ENCODE results near the gene GMDS.

The GMDS gene

GRCh38 chr6:2020909-2021308 lies 224.5 kb downstream of the GMDS start:
- no peak overlapping the region for H3K14ac ChIP-seq (ENCODE audit: low read length in 2 of 2)
- H2AFZ ChIP-seq (ENCODE audit: low read depth, low read length) = no peak overlapping the region
- DNase-seq = no peak
- H4K8ac ChIP-seq (ENCODE audit: low read length) = no peak overlapping the region
- no peaks in the 10 kb centered on the region for H3K9me3 ChIP-seq (ENCODE audit: control insufficient read depth, low read length)
- H3K23ac ChIP-seq (ENCODE audit: low read length in 2 of 2) = no peak overlapping the region
- H2BK12ac ChIP-seq (ENCODE audit: low read length in 2 of 2) = no peak overlapping the region
- no peak overlapping the region for H2BK120ac ChIP-seq (ENCODE audit: low read depth, low read length)
- H3K4me1 ChIP-seq (ENCODE audit: control insufficient read depth, insufficient read depth, low read depth, low read length) = peaks cover 4% of the 10 kb centered on the region
- peaks cover 3% of the 10 kb centered on the region for H3K79me1 ChIP-seq (replicated peaks; ENCODE audit: low read length, poor library complexity, severe bottlenecking)
- H3K27me3 ChIP-seq (ENCODE audit: control insufficient read depth in 1 of 2, insufficient read depth in 1 of 2, low read length in 2 of 2) = no peaks in the 10 kb centered on the region
- H2BK5ac ChIP-seq (ENCODE audit: low read depth, low read length, poor library complexity, severe bottlenecking) = no peak overlapping the region
- H2AK5ac ChIP-seq (ENCODE audit: low read length, severe bottlenecking) = no peak overlapping the region
- no peak overlapping the region for H3K27ac ChIP-seq (ENCODE audit: low read length, poor library complexity, severe bottlenecking)
- no peak overlapping the region for H3K4me2 ChIP-seq (ENCODE audit: low read length, poor library complexity, severe bottlenecking)
- H3K18ac ChIP-seq (ENCODE audit: low read depth in 1 of 2, low read length in 2 of 2) = no peak overlapping the region
- no peaks in the 10 kb centered on the region for H3K36me3 ChIP-seq (ENCODE audit: control insufficient read depth in 1 of 2, insufficient read depth in 2 of 2, low read depth in 1 of 2, low read length in 2 of 2)
- H3K4ac ChIP-seq (ENCODE audit: low read depth in 1 of 2, low read length in 2 of 2) = no peak overlapping the region
- H4K91ac ChIP-seq (ENCODE audit: low read length) = no peak overlapping the region
- no peak overlapping the region for H2BK15ac ChIP-seq (ENCODE audit: low read depth, poor library complexity, severe bottlenecking)
- no peak overlapping the region for H3K4me3 ChIP-seq (ENCODE audit: insufficient read depth in 1 of 2, low read depth in 1 of 2, low read length in 2 of 2)
- no peak overlapping the region for H3K9ac ChIP-seq (ENCODE audit: low read length)

GRCh38 chr6:2019051-2019450 lies 226.4 kb downstream of the GMDS start:
- Histone ChIP-seq H3K23ac (ENCODE audit: low read length in 2 of 2) (no peak overlapping the region), H3K4me2 (ENCODE audit: low read length, poor library complexity, severe bottlenecking) (no peak overlapping the region), H2BK120ac (ENCODE audit: low read depth, low read length) (no peak overlapping the region), H3K4me1 (ENCODE audit: control insufficient read depth, insufficient read depth, low read depth, low read length) (peaks cover 4% of the 10 kb centered on the region), H2AK5ac (ENCODE audit: low read length, severe bottlenecking) (no peak overlapping the region), H3K27me3 (ENCODE audit: control insufficient read depth in 1 of 2, insufficient read depth in 1 of 2, low read length in 2 of 2) (no peaks in the 10 kb centered on the region), H2BK15ac (ENCODE audit: low read depth, poor library complexity, severe bottlenecking) (no peak overlapping the region), H3K4me3 (ENCODE audit: insufficient read depth in 1 of 2, low read depth in 1 of 2, low read length in 2 of 2) (no peak overlapping the region), H3K4ac (ENCODE audit: low read depth in 1 of 2, low read length in 2 of 2) (no peak overlapping the region), H2AFZ (ENCODE audit: low read depth, low read length) (no peak overlapping the region), H2BK12ac (ENCODE audit: low read length in 2 of 2) (no peak overlapping the region), H2BK5ac (ENCODE audit: low read depth, low read length, poor library complexity, severe bottlenecking) (no peak overlapping the region), H3K18ac (ENCODE audit: low read depth in 1 of 2, low read length in 2 of 2) (no peak overlapping the region), H3K27ac (ENCODE audit: low read length, poor library complexity, severe bottlenecking) (no peak overlapping the region), H4K8ac (ENCODE audit: low read length) (no peak overlapping the region), H3K14ac (ENCODE audit: low read length in 2 of 2) (no peak overlapping the region), H3K9me3 (ENCODE audit: control insufficient read depth, low read length) (peaks cover 11% of the 10 kb centered on the region), H3K79me1 (replicated peaks; ENCODE audit: low read length, poor library complexity, severe bottlenecking) (peaks cover 3% of the 10 kb centered on the region), H4K91ac (ENCODE audit: low read length) (no peak overlapping the region), H3K9ac (ENCODE audit: low read length) (no peak overlapping the region), H3K36me3 (ENCODE audit: control insufficient read depth in 1 of 2, insufficient read depth in 2 of 2, low read depth in 1 of 2, low read length in 2 of 2) (no peaks in the 10 kb centered on the region)
- DNase-seq = no peak

GRCh38 chr6:2016040-2016439 lies 229.4 kb downstream of the GMDS start:
- 64% methylated on average over 2 of the region's 4 CpGs for WGBS
- no peak overlapping the region for H3K4me2 ChIP-seq (ENCODE audit: low read length, poor library complexity, severe bottlenecking)

GRCh38 chr6:2008383-2008976 lies 236.9 kb downstream of the GMDS start:
- Histone ChIP-seq H2BK12ac (ENCODE audit: low read length in 2 of 2) (no peak overlapping the region), H3K4me3 (ENCODE audit: insufficient read depth in 1 of 2, low read depth in 1 of 2, low read length in 2 of 2) (no peak overlapping the region), H3K18ac (ENCODE audit: low read depth in 1 of 2, low read length in 2 of 2) (no peak overlapping the region), H2AK5ac (ENCODE audit: low read length, severe bottlenecking) (no peak overlapping the region), H3K4ac (ENCODE audit: low read depth in 1 of 2, low read length in 2 of 2) (no peak overlapping the region), H3K9me3 (ENCODE audit: control insufficient read depth, low read length) (peaks cover 6% of the 10 kb centered on the region), H2AFZ (ENCODE audit: low read depth, low read length) (no peak overlapping the region), H2BK5ac (ENCODE audit: low read depth, low read length, poor library complexity, severe bottlenecking) (no peak overlapping the region), H3K27me3 (ENCODE audit: control insufficient read depth in 1 of 2, insufficient read depth in 1 of 2, low read length in 2 of 2) (no peaks in the 10 kb centered on the region), H2BK120ac (ENCODE audit: low read depth, low read length) (no peak overlapping the region), H3K36me3 (ENCODE audit: control insufficient read depth in 1 of 2, insufficient read depth in 2 of 2, low read depth in 1 of 2, low read length in 2 of 2) (no peaks in the 10 kb centered on the region), H3K14ac (ENCODE audit: low read length in 2 of 2) (no peak overlapping the region), H3K23ac (ENCODE audit: low read length in 2 of 2) (no peak overlapping the region), H3K27ac (ENCODE audit: low read length, poor library complexity, severe bottlenecking) (no peak overlapping the region), H2BK15ac (ENCODE audit: low read depth, poor library complexity, severe bottlenecking) (no peak overlapping the region), H3K9ac (ENCODE audit: low read length) (no peak overlapping the region), H3K79me1 (replicated peaks; ENCODE audit: low read length, poor library complexity, severe bottlenecking) (peaks cover 7% of the 10 kb centered on the region), H4K8ac (ENCODE audit: low read length) (no peak overlapping the region), H3K4me2 (ENCODE audit: low read length, poor library complexity, severe bottlenecking) (no peak overlapping the region), H4K91ac (ENCODE audit: low read length) (no peak overlapping the region), H3K4me1 (ENCODE audit: control insufficient read depth, insufficient read depth, low read depth, low read length) (no peaks in the 10 kb centered on the region)
- DNase-seq = no peak
- WGBS = 92% methylated on average over 2 of the region's 2 CpGs

More at GRCh38 chr6:2016040-2016439, 229.4 kb downstream of the GMDS start:
- Histone ChIP-seq H3K9ac (ENCODE audit: low read length) (no peak overlapping the region), H3K4ac (ENCODE audit: low read depth in 1 of 2, low read length in 2 of 2) (no peak overlapping the region), H3K23ac (ENCODE audit: low read length in 2 of 2) (no peak overlapping the region), H2BK5ac (ENCODE audit: low read depth, low read length, poor library complexity, severe bottlenecking) (no peak overlapping the region), H3K36me3 (ENCODE audit: control insufficient read depth in 1 of 2, insufficient read depth in 2 of 2, low read depth in 1 of 2, low read length in 2 of 2) (no peaks in the 10 kb centered on the region), H3K9me3 (ENCODE audit: control insufficient read depth, low read length) (peaks cover 14% of the 10 kb centered on the region), H3K18ac (ENCODE audit: low read depth in 1 of 2, low read length in 2 of 2) (no peak overlapping the region), H4K91ac (ENCODE audit: low read length) (no peak overlapping the region), H2BK12ac (ENCODE audit: low read length in 2 of 2) (no peak overlapping the region), H3K79me1 (replicated peaks; ENCODE audit: low read length, poor library complexity, severe bottlenecking) (peaks cover 5% of the 10 kb centered on the region), H3K27ac (ENCODE audit: low read length, poor library complexity, severe bottlenecking) (no peak overlapping the region), H3K4me1 (ENCODE audit: control insufficient read depth, insufficient read depth, low read depth, low read length) (no peaks in the 10 kb centered on the region), H2BK120ac (ENCODE audit: low read depth, low read length) (no peak overlapping the region), H3K27me3 (ENCODE audit: control insufficient read depth in 1 of 2, insufficient read depth in 1 of 2, low read length in 2 of 2) (no peaks in the 10 kb centered on the region), H4K8ac (ENCODE audit: low read length) (no peak overlapping the region), H2BK15ac (ENCODE audit: low read depth, poor library complexity, severe bottlenecking) (no peak overlapping the region), H2AFZ (ENCODE audit: low read depth, low read length) (no peak overlapping the region), H3K4me3 (ENCODE audit: insufficient read depth in 1 of 2, low read depth in 1 of 2, low read length in 2 of 2) (no peak overlapping the region), H2AK5ac (ENCODE audit: low read length, severe bottlenecking) (no peak overlapping the region), H3K14ac (ENCODE audit: low read length in 2 of 2) (no peak overlapping the region)
- DNase-seq = no peak

Data from mesenchymal stem cell (in vitro differentiated cells and primary cell).